HG02798 (cell line): ENCODE measurements around the gene EPN1.

Source experiments
- ATAC-seq: cut with Tn5 transposase; IDR thresholded peaks from one replicate; pipeline ENCODE4 v1.9.1; 2021; ENCODE audit warnings: mild to moderate bottlenecking; ENCODE audit not compliant: unreplicated experiment, poor library complexity

The EPN1 gene

DNA sequence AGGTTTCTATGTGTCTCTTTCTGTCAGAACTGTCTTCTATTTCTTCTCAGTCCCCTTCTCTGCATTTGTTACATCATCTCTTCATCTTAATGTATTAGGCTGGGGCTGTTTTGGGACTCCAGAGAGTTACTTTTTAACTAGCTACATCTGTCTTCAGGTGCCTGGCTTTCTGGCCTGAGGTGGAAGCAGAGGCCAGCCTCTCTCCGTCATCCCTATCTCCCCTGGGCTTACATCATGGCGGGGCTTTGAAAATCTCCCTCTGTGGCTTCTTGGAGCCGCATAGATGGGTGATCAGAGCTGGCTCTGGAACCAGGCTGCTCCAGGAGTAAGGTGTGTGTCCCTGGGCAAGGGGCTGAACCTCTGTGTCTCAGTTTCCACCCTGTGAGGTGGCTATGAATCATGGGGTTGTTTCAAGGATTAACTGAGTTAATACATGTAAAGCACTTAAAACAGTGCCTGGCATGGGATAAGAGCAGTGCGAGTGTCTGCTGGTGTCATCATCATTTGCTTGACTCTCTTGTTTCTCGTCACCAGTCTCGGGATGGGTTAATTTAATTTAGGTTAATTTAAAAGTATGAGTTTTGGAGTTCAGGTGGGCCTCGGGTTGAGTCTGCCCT is 2.0 kb downstream of the EPN1 start:
- ATAC-seq = no peak

DNA sequence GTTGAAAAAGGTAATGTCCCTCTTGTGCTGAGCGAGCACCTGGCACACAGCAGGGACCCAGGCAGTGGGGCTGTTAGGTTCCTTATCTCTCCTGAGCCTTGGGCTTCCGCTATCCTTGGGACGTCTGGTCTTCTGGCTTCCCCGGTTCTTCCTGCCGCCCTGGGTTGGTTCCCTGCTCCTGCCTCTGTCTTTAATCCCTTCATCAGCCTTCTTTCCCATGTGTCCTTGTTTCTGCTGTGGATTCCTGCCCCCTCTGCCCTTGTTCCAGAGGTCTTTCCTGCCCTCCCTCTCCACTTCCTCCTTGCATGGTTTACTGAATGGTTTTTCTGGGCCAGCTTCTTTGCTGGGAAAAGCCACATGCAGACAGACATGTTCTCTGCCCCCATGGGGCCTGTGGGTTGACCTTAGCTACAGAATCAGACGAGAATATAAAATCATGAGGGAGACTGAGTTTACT is 2.6 kb downstream of the EPN1 start:
- no peak for ATAC-seq

DNA sequence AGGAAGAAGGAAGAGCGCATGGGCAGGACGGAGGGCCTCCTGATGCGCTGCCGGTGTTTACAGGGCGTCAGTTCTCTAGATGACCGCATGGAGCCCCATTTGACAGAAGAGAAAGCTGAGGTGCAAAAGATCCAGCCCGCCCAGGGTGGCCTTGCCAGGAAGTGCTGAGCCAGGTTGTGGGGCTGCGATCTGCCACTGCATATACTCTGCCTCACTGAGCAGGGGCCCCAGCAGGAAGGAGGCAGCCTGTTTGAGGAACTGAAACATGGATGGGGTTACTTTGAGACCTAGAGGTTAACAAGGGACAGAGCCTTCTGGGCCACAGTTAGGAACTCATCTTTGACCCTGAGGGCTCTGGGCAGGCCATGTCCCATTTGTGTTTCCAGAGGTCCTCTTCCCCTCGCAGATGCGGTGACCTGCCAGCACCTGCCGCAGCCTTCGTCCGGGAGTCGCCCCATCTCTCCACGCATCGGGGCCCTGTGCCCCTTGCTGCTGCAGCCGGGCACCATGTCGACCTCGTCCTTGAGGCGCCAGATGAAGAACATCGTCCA is 3.2 kb downstream of the EPN1 start:
- ATAC-seq = peak; percentile 68

DNA sequence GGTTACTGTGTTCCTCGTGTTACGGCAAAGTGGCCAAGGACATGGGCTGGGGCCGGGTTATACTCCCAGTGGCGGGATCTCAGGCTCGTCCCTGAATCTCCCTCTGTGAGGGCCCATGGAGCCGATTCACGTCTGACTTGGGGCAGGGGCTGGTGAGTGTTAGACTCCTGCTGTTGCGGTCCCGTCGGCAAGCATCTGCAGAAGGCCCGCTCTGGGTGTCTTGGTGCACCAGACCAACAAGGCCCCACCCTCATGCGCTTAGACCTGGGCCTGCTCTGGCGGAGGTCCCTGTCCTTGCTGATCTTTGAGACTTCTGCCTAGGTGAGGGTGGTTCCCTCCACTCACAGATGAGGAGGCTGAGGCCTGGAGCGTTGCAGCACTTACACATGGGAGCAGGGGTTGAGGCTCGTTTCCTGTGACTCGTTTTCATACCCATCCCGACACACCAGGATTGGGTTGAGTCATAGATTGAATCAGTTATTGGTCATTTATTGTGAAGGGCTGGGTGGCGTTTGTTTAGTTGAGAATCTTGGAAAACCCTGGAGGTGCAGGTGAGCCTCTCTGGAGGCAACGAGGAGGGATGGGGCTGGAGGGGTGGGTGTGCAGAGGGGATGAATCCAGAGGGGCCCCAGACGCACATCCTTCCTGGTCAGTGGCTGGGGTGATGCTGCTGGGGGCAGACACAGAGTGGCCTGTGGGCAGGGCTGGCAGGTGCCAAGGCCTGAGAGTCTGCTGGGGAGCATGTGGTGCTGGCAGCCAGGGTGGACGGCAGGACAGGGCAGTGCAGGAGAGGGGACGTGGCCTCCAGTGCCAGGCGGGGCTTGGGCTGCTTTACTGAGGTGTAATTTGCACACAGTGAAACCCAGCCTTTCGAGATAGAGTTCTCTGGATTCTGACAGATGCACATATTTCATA is 4.6 kb downstream of the EPN1 start:
- ATAC-seq = no peak

DNA sequence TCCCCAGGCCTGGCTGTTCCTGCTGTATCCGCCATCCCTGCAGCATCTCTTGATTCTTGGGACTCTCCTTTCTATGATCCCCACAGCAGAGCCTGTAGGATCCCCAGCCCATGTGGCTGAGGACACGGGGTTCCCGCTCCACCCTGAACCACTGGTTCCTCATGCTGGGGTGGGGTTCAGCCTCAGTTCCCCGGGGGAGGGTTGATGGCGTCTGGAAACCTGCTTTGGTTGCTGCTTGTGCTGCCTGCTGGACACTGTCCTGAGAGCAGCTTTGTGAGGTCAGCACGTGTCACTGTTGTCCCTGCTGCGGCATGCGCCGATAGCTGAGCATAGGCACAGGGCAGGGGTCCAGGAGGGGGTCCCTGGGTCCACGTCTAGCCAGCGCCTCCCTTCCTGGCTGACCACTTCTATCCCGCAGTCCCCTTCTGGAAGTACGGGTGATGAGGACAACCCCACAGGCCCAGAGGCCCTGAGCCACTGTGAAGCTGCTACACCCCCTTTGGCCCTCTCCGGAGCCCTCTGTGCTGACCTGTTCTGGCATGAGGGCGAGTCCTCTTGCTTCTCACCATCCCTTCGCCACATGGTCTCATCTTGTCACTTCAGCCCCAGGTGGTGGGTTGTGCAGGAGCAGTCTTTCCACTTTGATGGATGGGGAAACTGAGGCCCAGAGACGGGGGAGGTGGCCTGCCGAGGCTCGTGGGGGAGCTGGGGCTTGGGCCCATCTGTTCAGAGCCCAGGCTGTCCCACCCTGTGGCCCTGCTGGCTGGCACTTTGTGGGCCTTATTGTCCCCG is 5.5 kb downstream of the EPN1 start:
- no peak for ATAC-seq

DNA sequence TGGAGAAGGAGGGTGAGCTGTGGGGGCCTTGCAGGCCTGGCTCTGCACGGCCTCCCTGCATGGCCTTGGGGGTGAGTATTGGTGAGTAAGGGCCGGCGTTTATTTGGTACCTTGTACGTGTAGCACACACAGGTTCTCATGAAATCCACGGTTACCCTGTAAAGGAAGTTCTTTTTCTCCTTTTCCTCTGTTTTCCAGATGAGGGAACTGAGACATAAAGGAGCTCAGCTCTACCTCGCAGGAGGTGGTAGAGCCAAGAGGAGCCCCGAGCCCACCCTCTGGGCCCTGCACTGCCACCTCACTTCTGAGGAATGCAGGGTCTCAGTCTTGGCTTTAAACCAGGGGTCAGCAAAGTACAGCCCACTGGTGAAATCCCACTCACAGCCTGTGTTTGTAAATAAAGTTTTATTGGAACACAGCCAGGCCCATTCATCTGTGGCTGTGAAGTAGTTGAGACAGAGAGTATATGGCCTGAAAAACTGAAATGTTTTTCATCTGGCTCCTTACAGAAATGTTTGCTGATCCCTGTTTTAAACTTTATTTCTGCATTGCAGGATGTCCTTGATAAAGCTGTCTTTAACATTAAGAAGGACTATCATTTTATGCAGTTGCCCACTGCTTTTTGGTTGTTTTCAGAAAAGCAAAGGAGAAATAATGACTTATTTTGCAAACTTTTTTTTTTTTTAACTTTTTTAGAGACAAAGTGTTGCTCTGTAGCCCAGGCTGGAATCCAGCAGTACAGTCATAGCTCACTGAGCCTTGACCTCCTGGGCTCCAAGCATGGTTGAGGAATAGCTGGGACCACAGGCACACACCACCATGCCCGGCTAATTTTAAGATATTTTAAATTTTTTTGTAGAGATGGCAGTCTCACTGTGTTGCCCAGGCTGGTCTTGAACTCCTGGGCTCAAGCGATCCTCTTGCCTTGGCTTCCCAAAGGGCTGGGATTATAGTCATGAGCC is 6.4 kb downstream of the EPN1 start:
- ATAC-seq = no peak

DNA sequence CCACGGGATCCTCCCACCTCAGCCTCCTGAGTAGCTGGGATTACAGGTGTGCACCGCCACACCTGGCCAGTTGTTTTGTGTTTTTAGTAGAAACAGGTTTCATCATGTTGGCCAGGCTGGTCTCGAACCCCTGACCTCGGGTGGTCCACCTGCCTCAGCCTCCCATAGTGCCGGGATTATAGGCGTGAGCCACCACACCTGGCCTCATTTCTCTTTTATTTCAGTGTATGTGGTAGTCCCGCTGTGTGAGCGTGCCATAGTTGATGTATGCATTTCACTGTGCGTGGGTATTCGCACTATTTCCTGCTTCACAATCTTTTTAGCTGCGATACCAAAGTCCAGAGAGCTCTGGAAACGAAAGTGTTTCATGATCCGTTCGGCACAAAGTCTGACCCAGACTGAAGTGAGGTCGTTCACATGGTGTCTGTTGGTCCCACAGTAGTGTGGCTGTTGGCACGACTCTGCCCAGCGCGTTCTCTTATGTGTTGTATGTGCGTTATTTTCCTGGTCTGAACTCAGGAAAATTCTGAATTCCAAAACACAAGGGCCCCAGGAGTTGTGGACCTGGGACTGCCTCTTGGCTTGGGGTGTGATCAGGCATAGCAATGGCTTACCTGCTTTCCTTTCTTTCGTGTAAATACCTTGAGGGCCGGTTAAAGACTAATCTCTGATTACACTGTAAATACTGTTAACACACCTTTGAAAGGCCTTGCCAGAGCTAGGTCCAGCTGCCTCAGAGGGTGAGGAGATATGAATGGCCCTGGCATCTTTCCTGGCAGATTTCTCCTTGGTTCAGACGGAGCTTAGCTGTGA is 8.6 kb downstream of the EPN1 start:
- no peak for ATAC-seq

DNA sequence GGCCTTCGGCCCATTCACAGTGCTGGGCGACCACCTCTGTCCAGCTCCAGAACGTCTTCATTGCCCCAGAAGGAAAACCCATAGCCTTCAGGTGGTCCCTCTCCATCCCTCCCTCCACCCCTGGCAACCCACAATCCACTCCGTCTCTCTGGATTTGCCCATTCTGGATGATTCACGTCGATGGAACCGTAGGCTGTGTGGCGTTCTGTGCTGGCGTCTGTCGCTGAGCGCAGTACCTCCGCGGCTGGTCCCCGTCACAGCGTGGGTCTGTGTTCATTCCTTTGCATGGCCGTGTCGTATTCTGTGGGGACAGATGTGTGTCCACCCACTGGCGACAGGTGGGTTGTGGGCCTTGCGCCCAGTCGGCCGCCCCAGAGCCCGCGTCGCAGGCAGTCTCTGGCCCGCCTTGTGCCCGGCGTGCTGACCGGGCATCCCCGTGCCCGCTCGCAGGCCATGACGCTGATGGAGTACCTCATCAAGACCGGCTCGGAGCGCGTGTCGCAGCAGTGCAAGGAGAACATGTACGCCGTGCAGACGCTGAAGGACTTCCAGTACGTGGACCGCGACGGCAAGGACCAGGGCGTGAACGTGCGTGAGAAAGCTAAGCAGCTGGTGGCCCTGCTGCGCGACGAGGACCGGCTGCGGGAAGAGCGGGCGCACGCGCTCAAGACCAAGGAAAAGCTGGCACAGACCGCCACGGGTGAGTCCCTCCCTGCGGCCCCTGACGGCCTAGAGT is 10.1 kb downstream of the EPN1 start:
- no peak for ATAC-seq

DNA sequence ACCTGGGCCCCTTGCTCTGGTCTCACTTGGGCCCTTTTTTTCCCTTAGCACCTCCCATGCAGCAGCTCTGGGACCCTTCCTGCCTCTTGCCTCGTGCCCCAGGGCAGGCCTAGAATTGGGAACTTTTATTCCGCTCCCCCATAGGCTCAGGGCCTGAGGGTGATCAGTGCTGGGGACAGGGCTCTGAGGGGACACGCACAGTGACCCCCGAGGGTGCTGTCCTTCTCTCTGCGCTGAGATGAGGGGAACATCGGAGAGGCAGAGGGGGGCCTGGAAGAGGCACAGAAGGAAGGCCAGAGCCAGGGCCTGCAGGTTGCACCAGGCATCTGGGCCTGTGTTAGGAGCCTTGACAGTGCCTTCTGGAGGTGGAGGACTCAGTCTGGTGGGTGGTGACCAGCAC is 10.8 kb downstream of the EPN1 start:
- ATAC-seq = no peak

DNA sequence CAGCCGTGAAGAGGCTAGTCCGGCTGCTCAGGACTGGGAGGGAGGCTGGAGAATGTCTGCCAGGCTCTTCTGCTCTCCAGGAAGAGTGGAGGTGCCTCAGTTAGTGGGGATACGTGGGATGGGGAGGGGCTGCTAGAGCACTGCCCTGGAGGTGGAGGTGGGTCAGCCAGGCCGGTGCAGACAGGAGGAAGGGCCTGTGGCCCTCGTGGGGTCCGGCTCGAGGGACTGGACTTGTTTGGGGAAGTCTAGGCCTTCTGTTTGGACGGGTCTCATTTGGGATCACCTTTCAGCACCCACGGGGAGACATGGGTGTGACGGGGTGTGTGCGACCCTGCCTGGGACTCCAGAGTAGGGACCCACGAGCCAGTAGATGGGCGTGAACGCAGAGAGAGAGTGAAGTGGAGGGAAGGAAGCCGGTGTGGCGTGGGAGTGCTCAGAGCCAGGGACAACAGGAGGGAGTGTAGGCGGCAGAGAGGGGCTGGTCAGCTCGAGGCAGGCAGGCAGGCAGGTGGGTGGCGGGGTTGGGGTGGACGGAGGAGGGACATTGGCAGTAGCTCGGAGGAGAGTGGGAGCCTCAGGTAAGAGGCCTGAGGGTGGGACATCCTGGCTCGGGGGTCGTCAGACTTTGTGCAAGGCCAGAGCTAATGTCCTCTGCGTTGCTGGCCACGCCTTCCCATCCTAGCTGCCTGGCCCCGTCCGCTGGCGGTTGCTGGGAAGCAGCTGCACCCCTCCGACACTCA is 11.5 kb downstream of the EPN1 start:
- ATAC-seq = no peak

DNA sequence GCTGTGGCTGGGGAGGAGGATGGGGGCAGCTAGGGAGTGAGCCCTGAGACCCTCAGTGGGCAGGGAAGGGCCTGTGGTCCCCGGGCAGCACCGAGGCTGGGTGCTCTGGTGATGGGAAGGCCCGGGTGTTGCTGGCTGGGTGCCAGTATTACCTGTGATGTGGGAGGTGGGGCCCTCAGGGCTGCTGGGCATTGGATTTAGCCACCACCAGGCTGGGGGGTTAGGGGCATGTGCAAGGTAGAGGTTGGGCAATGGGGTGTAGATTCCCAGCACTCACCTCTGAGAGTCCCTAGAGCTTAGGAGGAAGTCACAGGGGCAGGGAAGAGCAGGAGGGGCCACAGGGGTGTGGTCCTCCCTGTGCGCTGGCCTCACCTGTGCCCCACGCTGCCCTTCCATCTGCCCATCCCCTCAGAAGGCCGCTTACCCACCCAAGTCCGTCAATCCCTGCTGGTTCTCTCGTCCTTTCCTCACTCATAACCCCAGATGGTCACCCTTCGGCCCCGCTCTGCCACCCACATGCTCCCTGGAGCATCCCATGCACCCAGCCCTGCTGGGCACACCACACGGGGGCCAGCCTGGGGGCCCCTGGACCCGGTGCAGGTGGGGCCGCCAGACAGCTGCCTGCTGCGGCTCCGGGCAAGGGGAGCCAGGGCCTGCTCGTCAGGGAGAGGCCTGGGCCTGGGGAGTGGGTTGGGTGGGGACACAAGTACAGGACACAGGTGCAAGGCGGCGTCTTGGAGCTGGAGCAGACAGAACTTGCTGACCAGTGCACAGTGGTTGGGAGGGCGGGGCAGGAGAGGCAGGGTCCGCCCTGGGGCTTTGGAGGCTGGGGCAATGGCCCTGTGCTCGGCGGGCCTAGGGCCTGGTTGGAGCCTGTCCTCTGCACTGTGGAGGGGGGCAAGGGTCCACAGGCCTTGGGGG is 12.5 kb downstream of the EPN1 start:
- no peak for ATAC-seq

DNA sequence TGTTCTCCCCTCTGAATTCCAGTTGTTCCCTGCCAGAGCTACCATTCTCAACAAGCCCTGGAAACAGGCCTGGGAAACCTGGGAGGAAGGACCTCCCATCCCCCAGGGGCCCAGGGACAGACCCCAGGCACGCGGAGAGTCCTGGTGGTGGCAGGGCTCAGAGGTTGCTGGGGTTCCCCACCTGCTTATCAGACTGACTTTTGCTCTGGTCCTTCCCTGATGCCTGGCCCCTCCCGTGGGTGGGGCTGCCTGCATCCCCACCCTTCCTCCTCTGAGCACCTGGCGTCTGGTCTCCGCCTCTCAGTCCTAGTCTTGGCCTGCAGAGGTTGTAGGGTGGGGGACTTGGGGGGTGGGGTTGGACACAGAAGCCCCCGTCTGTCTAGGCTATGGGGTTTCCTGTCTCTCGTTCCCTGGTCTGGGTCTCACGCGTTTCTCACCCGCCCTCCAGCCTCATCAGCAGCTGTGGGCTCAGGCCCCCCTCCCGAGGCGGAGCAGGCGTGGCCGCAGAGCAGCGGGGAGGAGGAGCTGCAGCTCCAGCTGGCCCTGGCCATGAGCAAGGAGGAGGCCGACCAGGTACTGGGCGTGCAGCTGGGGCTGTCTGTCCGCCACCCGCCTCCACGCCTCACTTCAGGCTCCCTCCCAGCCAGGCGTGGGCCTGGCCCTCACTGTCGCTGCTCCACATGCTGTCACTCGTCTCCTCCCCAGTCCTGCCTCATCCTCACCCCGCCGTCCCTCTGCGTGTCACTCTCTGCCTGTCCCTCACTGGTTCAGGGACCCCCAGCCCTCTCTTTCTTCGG is 13.6 kb downstream of the EPN1 start:
- ATAC-seq = no peak

DNA sequence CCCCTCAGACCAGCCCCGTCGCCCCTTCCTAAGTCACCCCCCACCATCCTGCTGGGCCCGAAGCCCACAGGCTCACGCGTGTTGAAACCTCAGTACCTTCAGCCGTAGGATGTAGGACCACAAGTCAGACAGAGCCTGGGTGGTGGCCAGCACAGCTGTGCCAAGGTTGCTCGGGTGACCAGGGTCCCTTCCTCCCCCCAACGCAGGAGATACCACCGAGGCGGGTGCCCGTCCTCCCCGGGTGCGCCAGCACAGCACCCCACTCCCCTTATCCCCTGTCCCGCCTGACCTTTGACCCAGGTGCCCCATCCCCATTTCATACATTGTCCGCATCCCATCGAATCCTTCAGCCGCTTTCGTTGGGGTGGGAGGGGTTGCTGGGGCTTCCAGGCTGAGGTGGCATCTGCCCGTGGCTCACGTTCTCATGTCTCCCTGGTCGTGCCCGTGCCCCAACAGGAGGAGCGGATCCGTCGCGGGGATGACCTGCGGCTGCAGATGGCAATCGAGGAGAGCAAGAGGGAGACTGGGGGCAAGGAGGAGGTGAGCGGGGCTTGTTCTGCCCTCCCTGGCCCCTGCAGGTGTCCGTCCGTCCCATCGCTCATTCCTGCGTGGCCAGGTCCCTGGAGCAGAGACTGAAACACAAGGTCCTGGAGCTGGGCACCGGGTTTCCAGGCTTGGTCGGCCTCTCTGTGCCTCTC is 14.5 kb downstream of the EPN1 start:
- ATAC-seq = no peak

DNA sequence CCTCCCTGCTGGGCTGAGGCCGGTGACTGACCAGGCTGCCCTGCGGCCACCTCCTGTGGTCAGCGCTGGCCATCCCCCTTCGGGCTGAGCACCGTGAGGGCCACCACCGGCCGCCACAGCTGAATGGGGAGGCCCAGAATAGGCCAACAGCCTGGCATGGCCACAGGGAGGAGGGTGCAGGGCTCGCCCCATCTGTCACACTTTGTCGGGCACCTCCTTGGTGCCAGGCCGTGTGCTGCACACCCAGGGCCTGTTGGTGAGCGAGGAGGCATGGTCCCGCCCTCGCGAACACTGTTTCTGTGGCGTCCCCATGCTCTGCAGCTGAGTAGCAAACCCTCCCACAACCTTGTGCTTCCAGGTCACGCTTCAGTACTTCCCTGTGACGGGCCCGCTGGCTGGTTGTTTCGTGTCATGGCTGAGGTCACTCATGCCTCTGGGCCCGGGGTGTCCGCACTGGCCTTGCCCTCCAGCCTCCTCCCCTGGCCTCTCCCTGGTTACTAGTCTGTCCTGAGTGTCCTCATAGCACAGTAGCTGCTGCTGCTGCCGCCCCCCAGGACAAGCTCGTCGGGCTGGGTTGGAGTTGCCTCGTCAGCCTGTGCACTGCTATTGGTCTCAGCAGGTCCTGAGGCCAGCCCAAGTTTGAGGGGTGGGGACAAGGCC is 15.2 kb downstream of the EPN1 start:
- no peak for ATAC-seq
